Rectal smooth muscle tissue (tissue), 1 donor: ENCODE measurements around the gene IFT122.

Source experiments
- H3K27ac ChIP-seq: one replicate; pipeline ENCODE4 v1.7.0; 2013; ENCODE audit warnings: low read depth, low read length, inconsistent platforms
- H3K27me3 ChIP-seq: one replicate; pipeline ENCODE4 v1.7.0; 2013; ENCODE audit warnings: low read length; ENCODE audit not compliant: control insufficient read depth, insufficient read depth
- H3K36me3 ChIP-seq: one replicate; pipeline ENCODE4 v1.7.0; 2013; ENCODE audit warnings: low read length; ENCODE audit not compliant: control insufficient read depth, insufficient read depth
- H3K4me1 ChIP-seq: one replicate; pipeline ENCODE4 v1.7.0; 2013; ENCODE audit warnings: low read length; ENCODE audit not compliant: control insufficient read depth, insufficient read depth
- H3K4me3 ChIP-seq: one replicate; pipeline ENCODE4 v1.7.0; 2013; ENCODE audit warnings: low read length
- H3K9ac ChIP-seq: one replicate; pipeline ENCODE4 v1.7.0; 2013; ENCODE audit warnings: low read length

Gene IFT122

DNA sequence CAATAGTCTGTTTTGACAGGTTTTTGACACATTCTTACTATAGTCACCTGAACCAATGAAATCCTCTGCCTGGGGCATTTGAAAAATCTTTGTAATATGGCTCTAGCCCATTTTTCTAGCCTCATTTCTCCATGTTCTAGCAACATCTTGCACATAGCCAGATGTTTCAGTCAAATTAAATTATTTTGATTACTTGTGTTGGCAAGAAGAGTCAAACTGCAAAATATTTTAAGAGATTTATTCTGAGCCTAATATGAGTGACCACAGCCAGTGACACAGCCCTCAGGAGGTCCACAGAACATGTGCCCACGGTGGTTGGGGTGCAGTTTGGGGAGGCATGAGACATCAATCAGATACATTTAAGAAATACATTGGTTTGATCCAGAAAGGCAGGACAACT lies 6.9 kb downstream of the IFT122 start:
- H3K27me3 ChIP-seq: no peaks in the 10 kb centered on the region
- no peak overlapping the region for H3K27ac ChIP-seq
- no peaks in the 10 kb centered on the region for H3K4me1 ChIP-seq
- no peak overlapping the region for H3K9ac ChIP-seq
- H3K36me3 ChIP-seq: no peaks in the 10 kb centered on the region
- no peak overlapping the region for H3K4me3 ChIP-seq

DNA sequence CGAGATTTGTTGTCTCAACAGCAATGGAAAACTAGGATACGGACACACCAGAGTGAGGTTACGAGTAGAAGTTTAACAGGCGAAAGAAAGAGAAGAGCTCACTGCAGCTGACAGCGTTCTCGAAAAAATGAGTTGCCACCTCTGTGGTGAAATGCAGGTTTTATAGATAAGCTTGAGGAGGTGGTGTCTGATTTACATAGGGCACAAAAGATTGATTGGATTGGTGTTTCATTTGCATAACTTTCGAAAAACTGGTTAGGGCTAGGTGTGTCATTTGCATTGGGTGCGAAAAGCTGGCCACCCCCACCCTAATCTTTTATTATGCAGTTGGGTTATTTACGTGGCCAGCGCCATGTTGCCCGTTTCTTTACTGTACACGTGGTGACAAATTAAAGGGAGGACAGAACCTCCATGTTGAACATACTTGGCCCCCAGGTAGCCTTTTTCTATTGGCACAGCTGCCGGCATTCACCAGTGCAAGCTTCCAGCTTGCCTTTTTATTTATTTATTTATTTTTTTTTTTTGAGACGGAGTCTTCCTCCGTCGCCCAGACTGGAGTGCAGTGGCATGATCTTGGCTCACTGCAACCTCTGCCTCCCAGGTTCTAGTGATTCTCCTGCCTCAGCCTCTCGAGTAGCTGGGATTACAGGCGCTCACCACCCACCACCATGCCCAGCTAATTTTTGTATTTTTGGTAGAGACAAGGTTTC lies 8.3 kb downstream of the IFT122 start:
- no peak overlapping the region for H3K27ac ChIP-seq
- no peak overlapping the region for H3K4me3 ChIP-seq
- no peaks in the 10 kb centered on the region for H3K36me3 ChIP-seq
- no peaks in the 10 kb centered on the region for H3K4me1 ChIP-seq
- no peaks in the 10 kb centered on the region for H3K27me3 ChIP-seq
- H3K9ac ChIP-seq: no peak overlapping the region

DNA sequence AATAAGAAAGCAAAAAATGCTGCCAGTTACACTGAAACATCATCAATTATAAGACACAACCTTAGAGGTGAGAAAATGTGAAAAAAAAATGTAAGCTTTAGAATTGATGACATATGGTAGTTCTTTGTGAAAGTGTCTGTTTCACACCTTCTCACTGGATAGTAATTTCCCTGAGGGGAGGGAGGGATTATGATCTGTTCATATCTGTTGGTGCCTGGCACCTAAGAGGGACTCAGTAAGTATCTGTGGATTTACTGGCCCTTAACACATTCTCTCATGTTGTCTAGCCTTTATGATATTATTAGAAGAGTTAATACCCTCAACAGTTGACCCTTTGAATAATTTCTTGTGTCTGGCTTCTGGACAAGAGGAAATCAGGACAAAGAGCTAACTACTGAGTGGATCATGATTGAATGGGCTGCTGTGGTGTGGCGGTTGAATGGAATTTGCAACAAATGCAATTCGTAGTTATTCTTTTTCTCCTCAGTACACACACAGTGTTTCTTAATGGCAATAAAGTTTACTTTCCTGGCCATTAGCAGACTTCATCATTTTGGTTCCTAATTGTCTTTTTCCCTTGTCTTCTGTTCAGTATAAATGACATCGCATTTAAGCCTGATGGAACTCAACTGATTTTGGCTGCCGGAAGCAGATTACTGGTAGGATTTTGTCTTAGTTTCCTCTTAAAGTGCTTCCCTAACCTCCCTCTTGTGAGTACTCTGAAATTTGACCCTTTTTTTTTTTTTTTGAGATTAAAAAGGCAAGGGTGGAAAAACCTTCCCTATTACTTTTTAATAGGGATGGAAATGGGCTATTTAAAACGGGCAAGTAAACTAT lies 9.5 kb downstream of the IFT122 start:
- H3K4me1 ChIP-seq: no peaks in the 10 kb centered on the region
- no peak overlapping the region for H3K4me3 ChIP-seq
- H3K27me3 ChIP-seq: no peaks in the 10 kb centered on the region
- H3K36me3 ChIP-seq: no peaks in the 10 kb centered on the region
- no peak overlapping the region for H3K27ac ChIP-seq
- no peak overlapping the region for H3K9ac ChIP-seq

DNA sequence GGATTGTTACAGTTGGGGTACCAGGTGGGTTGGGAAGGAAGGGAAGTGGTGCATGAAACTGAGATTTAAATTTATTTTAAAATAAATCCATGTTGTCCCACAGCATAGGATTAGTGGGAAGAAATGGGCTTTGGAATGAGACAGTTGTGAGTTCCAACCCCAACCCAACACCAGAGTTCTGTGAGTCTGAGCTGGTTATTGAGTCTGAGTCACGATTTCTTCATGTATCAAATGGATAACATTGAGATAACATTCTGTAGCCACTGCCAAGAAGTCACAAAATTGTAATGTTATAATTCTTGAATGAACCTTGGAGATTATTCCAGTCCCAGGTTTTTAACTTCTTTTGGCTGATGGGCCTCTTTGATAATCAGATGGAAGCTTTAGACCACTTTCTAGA lies 13.7 kb downstream of the IFT122 start:
- H3K27me3 ChIP-seq: no peaks in the 10 kb centered on the region
- H3K9ac ChIP-seq: no peak overlapping the region
- no peak overlapping the region for H3K4me3 ChIP-seq
- H3K27ac ChIP-seq: no peak overlapping the region
- H3K36me3 ChIP-seq: peaks cover 2% of the 10 kb centered on the region
- H3K4me1 ChIP-seq: no peaks in the 10 kb centered on the region

DNA sequence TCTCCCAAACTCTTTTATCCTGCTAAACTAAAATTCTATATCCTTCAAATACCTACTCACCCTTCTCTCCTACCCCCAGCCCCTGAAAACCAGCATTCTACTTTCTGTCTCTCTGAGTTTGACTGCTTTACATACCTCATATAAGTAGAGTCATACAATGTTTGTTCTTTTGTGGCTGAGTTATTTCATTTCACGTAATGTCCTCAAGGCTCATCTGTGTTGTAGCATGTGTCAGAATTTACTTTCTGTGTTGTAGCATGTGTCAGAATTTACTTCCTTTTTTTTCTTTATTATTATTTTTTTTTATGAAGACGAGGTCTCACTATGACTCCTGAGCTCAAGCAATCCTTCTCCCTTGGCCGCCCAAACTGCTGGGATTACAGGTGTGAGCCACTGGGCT lies 20.1 kb downstream of the IFT122 start:
- H3K9ac ChIP-seq: no peak overlapping the region
- H3K36me3 ChIP-seq: peaks cover 2% of the 10 kb centered on the region
- H3K4me3 ChIP-seq: no peak overlapping the region
- no peaks in the 10 kb centered on the region for H3K27me3 ChIP-seq
- H3K27ac ChIP-seq: no peak overlapping the region
- no peaks in the 10 kb centered on the region for H3K4me1 ChIP-seq

DNA sequence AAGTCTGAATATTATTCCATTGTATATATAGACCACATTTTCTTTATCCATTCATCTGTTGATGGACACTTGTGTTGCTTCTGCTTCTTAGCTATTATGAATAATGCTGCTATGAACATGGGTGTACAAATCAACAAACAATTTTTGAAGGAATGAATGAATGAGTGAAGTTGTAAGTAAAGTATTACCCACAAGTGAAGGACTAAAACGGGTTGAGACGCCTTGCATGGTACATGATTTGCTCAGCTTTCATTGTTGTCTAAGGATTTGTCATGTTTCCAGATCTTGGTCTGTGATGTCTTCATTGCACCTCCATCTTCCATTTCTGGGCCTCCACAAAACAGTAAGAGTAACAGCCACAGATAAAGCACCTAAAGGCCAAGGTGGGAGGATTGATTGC lies 20.5 kb downstream of the IFT122 start:
- Histone ChIP-seq H3K4me3 (no peak overlapping the region), H3K4me1 (no peaks in the 10 kb centered on the region), H3K36me3 (peaks cover 2% of the 10 kb centered on the region), H3K27me3 (no peaks in the 10 kb centered on the region), H3K27ac (no peak overlapping the region), H3K9ac (no peak overlapping the region)

DNA sequence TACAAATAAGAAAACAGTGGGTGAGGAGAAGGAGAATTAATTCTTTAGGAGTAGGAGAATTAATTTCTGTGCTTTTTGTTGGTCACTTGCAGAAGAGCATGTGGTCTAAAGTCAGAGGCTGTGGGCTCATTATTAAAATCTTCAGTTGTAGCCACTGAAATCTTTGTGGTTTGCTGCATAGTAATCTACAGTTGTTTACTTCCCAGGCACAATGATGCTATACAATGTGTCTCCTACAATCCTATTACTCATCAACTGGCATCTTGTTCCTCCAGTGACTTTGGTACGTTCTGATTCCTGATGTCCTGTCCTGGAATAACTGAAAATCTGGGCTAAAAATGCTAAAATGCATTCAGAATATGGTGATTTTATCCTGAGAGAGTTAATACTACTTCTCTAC lies 21.0 kb downstream of the IFT122 start:
- Histone ChIP-seq H3K9ac (no peak overlapping the region), H3K36me3 (peaks cover 2% of the 10 kb centered on the region), H3K27ac (no peak overlapping the region), H3K4me3 (no peak overlapping the region), H3K27me3 (no peaks in the 10 kb centered on the region), H3K4me1 (no peaks in the 10 kb centered on the region)

DNA sequence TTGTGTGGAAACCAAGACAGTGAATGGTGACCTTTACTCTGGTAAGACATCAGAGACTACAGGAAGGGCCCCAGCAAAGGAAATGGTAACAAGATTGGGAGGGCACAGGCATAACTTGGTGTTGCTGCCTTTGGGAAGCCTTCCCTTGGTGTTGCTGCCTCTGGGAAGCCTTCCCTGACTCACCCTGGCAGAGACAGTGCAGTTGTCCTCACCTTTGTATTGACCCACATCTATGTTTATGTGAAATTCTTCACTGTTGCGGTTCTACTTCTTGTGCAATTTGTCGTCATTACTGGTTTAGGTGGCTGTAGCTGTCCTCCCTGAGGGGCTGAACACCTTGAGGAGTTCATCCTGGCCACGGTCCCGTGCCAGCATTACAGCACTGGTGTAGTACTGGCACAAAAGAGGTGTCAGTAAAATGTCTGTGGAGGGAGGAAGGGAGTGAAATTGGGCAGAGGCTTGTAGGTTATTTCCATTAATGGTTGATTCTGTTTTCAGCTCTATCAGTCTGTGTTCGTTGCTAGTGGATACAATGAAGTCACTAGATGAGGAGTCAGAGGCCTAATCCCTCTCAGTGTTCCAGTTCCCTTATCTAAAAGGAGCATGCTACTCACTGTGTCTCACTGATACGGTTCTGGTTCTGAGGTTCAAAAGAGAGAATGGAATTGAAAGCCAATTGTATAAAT lies 21.6 kb downstream of the IFT122 start:
- Histone ChIP-seq H3K36me3 (peaks cover 2% of the 10 kb centered on the region), H3K4me1 (no peaks in the 10 kb centered on the region), H3K9ac (no peak overlapping the region), H3K27me3 (no peaks in the 10 kb centered on the region), H3K27ac (no peak overlapping the region), H3K4me3 (no peak overlapping the region)

DNA sequence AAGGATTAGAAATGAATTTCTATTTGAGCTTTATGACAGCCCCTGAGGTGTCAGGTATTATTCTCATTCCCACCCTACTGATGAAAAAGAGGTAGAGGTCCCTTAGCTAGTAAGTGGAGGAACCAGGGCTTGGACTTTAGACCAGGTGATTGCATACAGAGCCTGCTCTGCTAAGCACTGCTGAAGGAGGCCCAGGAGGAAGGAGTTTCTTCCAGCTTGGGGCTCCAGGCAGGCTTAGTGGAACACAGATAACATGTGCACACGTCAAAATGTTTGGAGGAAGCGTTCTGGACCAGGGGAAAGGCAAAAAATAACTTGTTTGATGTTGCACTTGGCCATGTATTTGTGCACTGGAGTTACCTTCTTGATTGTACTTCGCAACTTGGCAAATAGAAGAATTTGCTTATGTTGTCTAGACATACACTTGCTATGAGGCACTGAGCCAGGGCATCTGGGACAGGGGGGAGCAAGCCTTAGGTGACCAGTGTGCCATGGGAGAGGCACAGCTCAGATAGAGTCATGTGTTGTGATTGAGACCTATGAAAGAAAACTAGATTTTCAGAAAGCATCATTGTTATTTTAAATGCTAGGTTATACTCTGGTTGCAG lies 22.4 kb downstream of the IFT122 start:
- H3K9ac ChIP-seq: no peak overlapping the region
- H3K36me3 ChIP-seq: no peaks in the 10 kb centered on the region
- H3K27me3 ChIP-seq: no peaks in the 10 kb centered on the region
- no peak overlapping the region for H3K27ac ChIP-seq
- no peaks in the 10 kb centered on the region for H3K4me1 ChIP-seq
- no peak overlapping the region for H3K4me3 ChIP-seq

DNA sequence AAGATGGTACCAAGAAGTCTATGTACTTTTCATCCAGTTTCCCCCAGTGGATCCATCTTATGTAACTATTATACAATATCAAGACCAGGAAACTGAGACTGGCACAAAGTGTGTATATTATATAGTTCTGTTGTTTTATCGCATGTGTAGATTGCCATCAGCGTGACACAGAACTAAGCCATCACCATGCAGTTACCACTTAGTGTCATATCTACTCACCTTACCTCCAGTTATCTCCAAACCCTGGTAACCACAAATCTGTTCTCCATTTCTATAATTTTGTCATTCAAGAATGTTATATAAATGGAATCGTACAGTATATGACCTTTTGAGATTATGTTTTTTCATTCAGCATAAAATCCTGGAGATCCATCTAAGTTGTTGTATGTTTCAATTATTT lies 23.1 kb downstream of the IFT122 start:
- Histone ChIP-seq H3K4me3 (no peak overlapping the region), H3K36me3 (no peaks in the 10 kb centered on the region), H3K27me3 (no peaks in the 10 kb centered on the region), H3K4me1 (no peaks in the 10 kb centered on the region), H3K9ac (no peak overlapping the region), H3K27ac (no peak overlapping the region)

DNA sequence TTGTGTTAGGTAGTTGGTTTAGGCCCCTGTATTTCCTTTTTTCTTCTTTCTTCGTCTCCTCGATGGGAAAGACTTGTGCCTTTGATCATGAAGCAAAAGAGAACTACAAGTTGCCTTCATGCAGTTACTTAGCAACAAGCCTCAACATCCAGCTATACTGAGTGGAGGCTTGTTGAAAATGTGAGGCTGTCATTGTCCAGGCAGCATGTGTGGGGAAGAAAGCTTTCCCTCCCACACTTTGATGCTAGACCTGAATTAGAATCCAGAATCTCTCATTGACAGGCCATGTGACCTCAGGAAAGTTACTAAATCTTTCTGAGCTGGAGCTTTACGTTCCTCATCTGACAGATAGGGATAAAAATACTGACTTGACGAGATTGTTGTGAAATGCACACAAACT lies 23.7 kb downstream of the IFT122 start:
- Histone ChIP-seq H3K36me3 (no peaks in the 10 kb centered on the region), H3K4me1 (no peaks in the 10 kb centered on the region), H3K4me3 (no peak overlapping the region), H3K27ac (no peak overlapping the region), H3K9ac (no peak overlapping the region), H3K27me3 (no peaks in the 10 kb centered on the region)

DNA sequence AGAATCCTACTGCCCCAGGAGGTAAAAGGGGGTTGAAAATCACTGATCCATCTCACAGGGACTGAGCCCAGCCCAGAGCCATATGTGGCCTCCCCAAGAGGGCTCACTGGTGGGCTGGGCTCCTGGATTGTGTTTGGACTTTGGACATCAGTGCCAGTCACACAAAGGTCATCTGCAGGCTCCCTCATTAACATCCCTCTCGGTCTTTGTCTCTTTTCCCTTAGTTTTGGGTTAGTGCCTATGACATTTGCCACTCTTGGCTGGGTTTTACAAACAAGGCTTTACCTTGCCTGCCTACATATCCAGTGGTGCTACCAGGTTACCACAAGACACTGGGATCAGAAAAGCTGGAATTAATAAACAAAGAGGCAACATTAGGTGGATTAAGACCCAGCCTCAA lies 27.9 kb downstream of the IFT122 start:
- Histone ChIP-seq H3K9ac (no peak overlapping the region), H3K4me3 (no peak overlapping the region), H3K36me3 (no peaks in the 10 kb centered on the region), H3K27me3 (no peaks in the 10 kb centered on the region), H3K4me1 (no peaks in the 10 kb centered on the region), H3K27ac (no peak overlapping the region)
